Kidney epithelial cell (primary cell): Measurements from ENCODE around the gene KLK7. TPM values are rescaled to one million over a fixed set of nuclear protein-coding genes. Genes with fewer than 3 reads are reported as not detected.
A peak's percentile ranks its signal among the peaks of the same experiment; 100 is the strongest.

Experiments
- DNase-seq: peaks from one replicate; pipeline ENCODE4 v3.0.0-alpha.2; 2010; ENCODE audit warnings: low read depth
- H3K27me3 ChIP-seq: 2 replicates; pipeline ENCODE4 v1.6.0; 2011; ENCODE audit warnings: low read length; ENCODE audit not compliant: control insufficient read depth, insufficient read depth
- H3K36me3 ChIP-seq: 2 replicates; pipeline ENCODE4 v1.5.1; 2011; ENCODE audit warnings: low read length; ENCODE audit not compliant: control insufficient read depth, insufficient read depth
- H3K4me3 ChIP-seq: 2 replicates; pipeline ENCODE4 v1.5.1; 2011; ENCODE audit warnings: low read depth, mild to moderate bottlenecking, control low read depth, low read length
- total RNA-seq: library from RNA; depleted of rRNA; stranded (reverse); fragments of >200 nt; gene quantifications from 2 replicates; pipeline ENCODE4 v1.2.3, GENCODE V29; 2015
- TF ChIP-seq, protein P1 (sequence below): IDR thresholded peaks from 2 replicates; pipeline ENCODE4 v1.5.1; 2011; ENCODE audit warnings: mild to moderate bottlenecking, moderate library complexity, low read length, control low read depth, inconsistent platforms; ENCODE audit not compliant: insufficient read depth, poor library complexity, severe bottlenecking

KLK7 gene
- total RNA-seq, 1 donor from 2014 or later = 18.7 TPM

DNA sequence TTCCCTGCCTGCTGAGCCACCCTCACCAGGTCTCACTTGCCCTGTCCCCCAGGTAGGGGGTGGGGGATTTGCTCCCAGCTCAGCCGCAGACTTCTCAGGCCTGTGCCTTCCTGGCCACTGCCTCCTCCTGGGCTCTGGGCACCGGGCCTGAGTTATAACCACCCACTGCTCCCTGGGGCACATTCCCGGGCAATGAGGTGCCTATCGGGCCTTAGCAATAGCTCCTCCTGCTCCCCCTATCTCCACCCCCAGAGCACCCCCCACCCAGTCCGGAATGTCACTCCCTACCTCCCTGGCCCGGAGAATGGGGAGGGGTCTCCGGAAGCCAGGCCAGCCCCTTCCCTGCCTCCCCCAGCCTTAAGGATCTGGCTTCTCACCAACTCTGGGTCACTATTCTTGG, 30.8 kb downstream of the KLK7 start, which contains the start of gene KLK5:
TSS of gene KLK5 (minus strand) at position 129 of the 400 bp plus-strand sequence. CDS start 381 bp downstream, outside the sequence.
- Histone ChIP-seq H3K27me3 (peaks cover 2% of the 10 kb centered on the region), H3K4me3 (peak within 1 kb of the TSS; percentile 6), H3K36me3 (no peaks in the 10 kb centered on the region)
- TF ChIP-seq, protein P1, sequence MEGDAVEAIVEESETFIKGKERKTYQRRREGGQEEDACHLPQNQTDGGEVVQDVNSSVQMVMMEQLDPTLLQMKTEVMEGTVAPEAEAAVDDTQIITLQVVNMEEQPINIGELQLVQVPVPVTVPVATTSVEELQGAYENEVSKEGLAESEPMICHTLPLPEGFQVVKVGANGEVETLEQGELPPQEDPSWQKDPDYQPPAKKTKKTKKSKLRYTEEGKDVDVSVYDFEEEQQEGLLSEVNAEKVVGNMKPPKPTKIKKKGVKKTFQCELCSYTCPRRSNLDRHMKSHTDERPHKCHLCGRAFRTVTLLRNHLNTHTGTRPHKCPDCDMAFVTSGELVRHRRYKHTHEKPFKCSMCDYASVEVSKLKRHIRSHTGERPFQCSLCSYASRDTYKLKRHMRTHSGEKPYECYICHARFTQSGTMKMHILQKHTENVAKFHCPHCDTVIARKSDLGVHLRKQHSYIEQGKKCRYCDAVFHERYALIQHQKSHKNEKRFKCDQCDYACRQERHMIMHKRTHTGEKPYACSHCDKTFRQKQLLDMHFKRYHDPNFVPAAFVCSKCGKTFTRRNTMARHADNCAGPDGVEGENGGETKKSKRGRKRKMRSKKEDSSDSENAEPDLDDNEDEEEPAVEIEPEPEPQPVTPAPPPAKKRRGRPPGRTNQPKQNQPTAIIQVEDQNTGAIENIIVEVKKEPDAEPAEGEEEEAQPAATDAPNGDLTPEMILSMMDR = no peak
- DNase-seq = no peak

DNA sequence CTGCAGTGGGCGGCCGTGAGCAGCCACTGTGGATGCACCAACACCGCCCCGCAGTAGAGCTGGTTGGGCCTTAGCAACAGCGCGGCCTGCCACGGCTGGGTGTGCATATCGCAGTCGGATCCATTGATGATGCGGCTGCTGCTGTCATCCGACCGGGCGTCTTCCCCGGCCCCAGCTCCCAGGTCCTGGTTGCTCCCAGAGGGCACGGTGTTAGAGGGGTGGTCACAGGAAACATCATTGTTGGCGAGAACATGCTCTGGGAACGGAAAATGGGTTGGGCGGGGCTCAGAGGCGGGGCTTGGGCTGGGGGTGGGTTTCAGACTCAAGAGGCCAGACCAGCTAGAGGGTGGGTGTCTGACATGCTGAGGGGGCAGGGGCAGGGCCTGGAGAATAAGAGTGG, 33.9 kb downstream of the KLK7 start:
- no peak overlapping the region for H3K4me3 ChIP-seq

DNA sequence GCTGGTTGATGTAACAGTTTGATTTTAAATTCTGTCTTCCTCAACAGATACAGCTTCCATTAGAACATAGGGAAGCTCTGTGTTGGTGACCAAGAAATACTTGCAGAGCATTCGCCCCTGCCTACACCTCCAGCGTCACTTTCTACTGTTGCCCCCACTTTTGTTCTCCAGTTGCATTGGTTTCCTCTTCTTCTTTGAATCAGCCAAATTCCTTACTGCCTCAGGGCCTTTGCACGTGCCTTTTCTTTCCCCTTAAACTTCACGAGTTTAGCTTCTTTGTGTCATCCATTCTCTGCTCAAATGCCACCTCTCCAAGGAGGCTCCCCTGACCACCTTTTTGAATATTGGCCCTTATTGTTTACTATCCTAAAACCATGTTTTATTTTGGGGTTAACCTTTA, 36.6 kb downstream of the KLK7 start:
- no peaks in the 10 kb centered on the region for H3K36me3 ChIP-seq
- no peak for DNase-seq
- TF ChIP-seq, protein P1 = no peak

More for the DNA sequence above, 33.9 kb downstream of the KLK7 start:
- H3K36me3 ChIP-seq = no peaks in the 10 kb centered on the region
- no peak for DNase-seq
- peaks cover 2% of the 10 kb centered on the region for H3K27me3 ChIP-seq
- TF ChIP-seq, protein P1 = no peak

DNA sequence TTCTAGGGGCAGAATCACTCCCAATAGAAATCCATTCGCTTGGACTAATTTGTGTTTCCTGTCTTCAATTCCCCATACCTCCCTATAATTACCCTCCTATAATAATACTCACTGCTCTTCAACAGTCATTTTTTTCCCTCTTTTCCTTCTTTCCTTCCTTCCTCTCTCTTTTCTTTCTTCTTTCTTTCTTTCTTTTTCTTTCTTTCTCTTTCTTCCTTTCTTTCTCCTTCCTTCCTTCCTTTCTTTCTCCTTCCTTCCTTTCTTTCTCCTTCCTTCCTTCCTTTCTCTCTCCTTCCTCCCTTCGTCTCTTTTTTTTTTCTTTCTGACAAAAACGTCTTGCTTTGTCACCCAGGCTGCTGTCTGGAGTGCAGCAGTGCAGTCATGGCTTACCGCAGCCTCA, 38.9 kb downstream of the KLK7 start:
- H3K4me3 ChIP-seq = no peak overlapping the region
- no peaks in the 10 kb centered on the region for H3K36me3 ChIP-seq
- no peak for DNase-seq
- TF ChIP-seq, protein P1 = no peak
- no peaks in the 10 kb centered on the region for H3K27me3 ChIP-seq

More for the DNA sequence above, 36.6 kb downstream of the KLK7 start:
- no peak overlapping the region for H3K4me3 ChIP-seq
- H3K27me3 ChIP-seq = no peaks in the 10 kb centered on the region

DNA sequence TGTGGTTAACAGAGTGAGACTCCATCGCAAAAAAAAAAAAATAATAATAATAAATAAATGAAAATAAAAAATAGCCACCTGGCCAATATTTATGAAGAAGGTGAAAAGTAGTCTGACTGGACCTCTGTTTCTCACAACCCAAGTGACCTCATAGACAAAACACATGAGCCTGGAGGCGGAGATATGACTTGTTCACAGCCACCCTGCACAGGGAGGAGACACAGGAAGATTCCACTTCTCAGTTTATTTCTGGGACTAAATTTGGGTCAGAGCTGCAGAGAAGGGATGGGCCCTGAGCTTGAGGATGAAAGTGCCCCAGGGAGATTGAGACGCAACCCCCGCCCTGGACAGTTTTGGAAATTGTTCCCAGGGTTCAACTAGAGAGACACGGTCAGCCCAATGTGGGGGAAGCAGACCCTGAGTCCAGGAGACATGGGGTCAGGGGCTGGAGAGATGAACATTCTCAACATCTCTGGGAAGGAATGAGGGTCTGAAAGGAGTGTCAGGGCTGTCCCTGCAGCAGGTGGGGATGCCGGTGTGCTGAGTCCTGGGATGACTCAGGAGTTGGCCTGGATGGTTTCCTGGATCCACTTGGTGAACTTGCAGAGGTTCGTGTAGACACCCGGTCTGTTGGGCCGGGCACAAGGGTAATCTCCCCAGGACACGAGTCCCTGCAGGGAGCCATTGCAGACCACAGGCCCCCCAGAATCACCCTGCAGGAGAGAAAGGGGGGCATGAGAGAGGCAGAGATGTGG, 40.5 kb downstream of the KLK7 start:
- no peak for DNase-seq
- TF ChIP-seq, protein P1 = no peak

DNA sequence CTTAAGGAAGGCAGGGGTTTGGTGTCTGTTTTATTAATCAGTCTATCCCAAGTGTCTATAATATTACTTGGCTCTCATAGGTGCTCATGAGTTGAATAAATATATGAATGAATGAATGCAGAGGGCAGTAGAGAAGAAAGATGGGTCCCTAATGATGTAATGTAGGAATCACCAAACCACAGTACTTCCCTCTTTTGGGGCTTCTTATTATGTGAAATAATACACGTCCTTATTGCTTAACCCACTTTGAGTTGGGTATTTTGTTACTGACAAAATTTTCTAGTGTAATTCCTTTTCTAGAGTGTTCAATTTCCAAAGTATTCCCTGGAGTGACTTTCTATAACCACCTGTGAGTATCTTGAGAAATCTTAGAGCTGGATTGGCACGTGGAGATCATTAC, 44.1 kb downstream of the KLK7 start:
- no peak overlapping the region for H3K4me3 ChIP-seq
- H3K36me3 ChIP-seq = no peaks in the 10 kb centered on the region
- DNase-seq = no peak
- TF ChIP-seq, protein P1 = no peak
- H3K27me3 ChIP-seq = no peaks in the 10 kb centered on the region

More for the DNA sequence above, 40.5 kb downstream of the KLK7 start:
- Histone ChIP-seq H3K36me3 (no peaks in the 10 kb centered on the region), H3K27me3 (no peaks in the 10 kb centered on the region), H3K4me3 (no peak overlapping the region)
